ENCODE measurements around the gene RPAP2.

DNA sequence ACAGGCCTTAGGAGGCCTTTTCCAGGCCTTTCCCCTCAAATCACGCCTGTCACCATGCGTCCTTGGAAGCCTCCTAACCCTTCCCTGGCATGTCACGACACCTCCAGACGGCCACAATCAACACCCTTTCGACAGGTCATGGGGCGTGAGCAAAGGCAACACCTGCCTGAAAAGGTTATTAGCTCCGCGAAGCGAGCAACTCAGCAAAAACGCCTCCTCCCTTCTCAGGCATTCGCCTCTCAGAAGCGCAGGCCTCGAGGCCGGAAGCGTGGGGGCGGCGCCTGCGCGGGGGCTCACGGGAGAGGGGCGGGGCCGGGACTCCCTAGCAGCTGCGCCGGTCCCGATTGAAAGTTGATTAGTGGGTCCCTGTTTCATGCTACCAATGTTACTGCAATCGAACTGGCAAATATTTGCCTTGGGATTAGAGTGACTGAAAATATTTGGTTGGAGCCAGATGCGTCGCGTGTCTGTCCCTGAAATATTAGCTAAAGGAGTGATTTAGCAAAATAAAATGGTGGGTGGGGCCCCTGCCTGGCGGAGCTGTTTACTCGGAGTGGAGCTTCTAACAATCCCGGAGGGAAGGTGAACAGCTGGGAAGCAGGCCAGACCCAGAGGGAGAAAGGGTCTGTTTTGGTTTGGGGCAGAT, 143.0 kb downstream of the RPAP2 start:
- TF ChIP-seq CTCF (IDR thresholded peaks at IDR 0.05) (no peak), ZBTB21 (CRISPR knock-in tag; IDR thresholded peaks at IDR 0.05; ENCODE audit: borderline replicate concordance) (no peak), RORB (CRISPR knock-in tag; IDR thresholded peaks at IDR 0.05) (no peak), SMAD4 (CRISPR knock-in tag; IDR thresholded peaks at IDR 0.05) (no peak), ATF2 (CRISPR knock-in tag; IDR thresholded peaks at IDR 0.05; ENCODE audit: borderline replicate concordance, low read depth) (no peak), JUN (CRISPR knock-in tag; IDR thresholded peaks at IDR 0.05) (no peak)
- TF ChIP-seq, protein P1, sequence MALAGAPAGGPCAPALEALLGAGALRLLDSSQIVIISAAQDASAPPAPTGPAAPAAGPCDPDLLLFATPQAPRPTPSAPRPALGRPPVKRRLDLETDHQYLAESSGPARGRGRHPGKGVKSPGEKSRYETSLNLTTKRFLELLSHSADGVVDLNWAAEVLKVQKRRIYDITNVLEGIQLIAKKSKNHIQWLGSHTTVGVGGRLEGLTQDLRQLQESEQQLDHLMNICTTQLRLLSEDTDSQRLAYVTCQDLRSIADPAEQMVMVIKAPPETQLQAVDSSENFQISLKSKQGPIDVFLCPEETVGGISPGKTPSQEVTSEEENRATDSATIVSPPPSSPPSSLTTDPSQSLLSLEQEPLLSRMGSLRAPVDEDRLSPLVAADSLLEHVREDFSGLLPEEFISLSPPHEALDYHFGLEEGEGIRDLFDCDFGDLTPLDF (CRISPR knock-in tag; IDR thresholded peaks at IDR 0.05) = no peak; the same call in 1 of the 2 replicates
- TF ChIP-seq, protein P2, sequence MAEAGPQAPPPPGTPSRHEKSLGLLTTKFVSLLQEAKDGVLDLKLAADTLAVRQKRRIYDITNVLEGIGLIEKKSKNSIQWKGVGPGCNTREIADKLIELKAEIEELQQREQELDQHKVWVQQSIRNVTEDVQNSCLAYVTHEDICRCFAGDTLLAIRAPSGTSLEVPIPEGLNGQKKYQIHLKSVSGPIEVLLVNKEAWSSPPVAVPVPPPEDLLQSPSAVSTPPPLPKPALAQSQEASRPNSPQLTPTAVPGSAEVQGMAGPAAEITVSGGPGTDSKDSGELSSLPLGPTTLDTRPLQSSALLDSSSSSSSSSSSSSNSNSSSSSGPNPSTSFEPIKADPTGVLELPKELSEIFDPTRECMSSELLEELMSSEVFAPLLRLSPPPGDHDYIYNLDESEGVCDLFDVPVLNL (CRISPR knock-in tag; IDR thresholded peaks at IDR 0.05; ENCODE audit: borderline replicate concordance, low read depth) = no peak

Data from WTC11 (cell line).